HepG2 (cell line): ENCODE measurements around the gene ADGRG6. TPM values are rescaled to one million over a fixed set of nuclear protein-coding genes. Genes with fewer than 3 reads are reported as not detected.
A peak's percentile ranks its signal among the peaks of the same experiment; 100 is the strongest.

Experiments used
- ASH2L ChIP-seq: fragments of 300-600, 200-600 bp; sonication (generic); IDR thresholded peaks from 2 replicates; pipeline ENCODE4 v1.7.0; 2017; ENCODE audit warnings: low read depth, mild to moderate bottlenecking, moderate library complexity, mixed read lengths, low read length; ENCODE audit not compliant: insufficient read length
- BCL6 ChIP-seq: IDR thresholded peaks from 2 replicates; pipeline ENCODE4 v1.6.1; 2016; ENCODE audit warnings: missing genetic modification reagents, missing compliant biosample characterization
- BRF2 ChIP-seq: sonication (generic); formaldehyde crosslinking; IDR thresholded peaks from 2 replicates; pipeline ENCODE4 v1.8.1; 2022; ENCODE audit warnings: mild to moderate bottlenecking, missing genetic modification reagents
- CREM ChIP-seq, 2 experiments: sonication (generic) in 1 of 2; formaldehyde crosslinking in 1 of 2; IDR thresholded peaks; 2 replicates each; pipeline versions ENCODE4 v1.4.0 to v1.6.1; 2016 to 2020; ENCODE audit warnings: antibody characterized with exemption in 1 of 2, mild to moderate bottlenecking in 1 of 2, missing genetic modification reagents in 1 of 2
- DMAP1 ChIP-seq: IDR thresholded peaks from 2 replicates; pipeline ENCODE4 v1.6.1; 2016
- EEA1 ChIP-seq: sonication (generic); formaldehyde crosslinking; IDR thresholded peaks from 2 replicates; pipeline ENCODE4 v1.5.1; 2020; ENCODE audit warnings: mild to moderate bottlenecking, missing genetic modification reagents, borderline replicate concordance
- EP300 ChIP-seq, 3 experiments: sonication (generic) in 1 of 3; formaldehyde crosslinking in 1 of 3; IDR thresholded peaks; 2 replicates each; pipeline versions ENCODE4 v1.5.1 to v1.6.1; 2011 to 2020; ENCODE audit warnings: low read depth in 2 of 3, low read length in 2 of 3, borderline replicate concordance in 1 of 3, improper control_type of control experiment in 1 of 3, mild to moderate bottlenecking in 1 of 3, missing genetic modification reagents in 1 of 3, moderate library complexity in 1 of 3
- FOXA1 ChIP-seq, 2 experiments: fragments of 450-650 bp in 1 of 2; sonication (generic) in 1 of 2; formaldehyde crosslinking in 1 of 2; IDR thresholded peaks; 2 replicates each; pipeline versions ENCODE4 v1.4.0 to v1.6.1; 2016 to 2020; ENCODE audit warnings: missing genetic modification reagents in 1 of 2
- GATAD2A ChIP-seq: IDR thresholded peaks from 2 replicates; pipeline ENCODE4 v1.6.1; 2016
- HDAC6 ChIP-seq: fragments of 200-600 bp; sonication (generic); IDR thresholded peaks from 2 replicates; pipeline ENCODE4 v1.7.0; 2017; ENCODE audit warnings: mild to moderate bottlenecking, antibody characterized with exemption, low read length, low read depth
- HHEX ChIP-seq: IDR thresholded peaks from 2 replicates; pipeline ENCODE4 v1.6.1; 2016; ENCODE audit warnings: control low read depth
- HINFP ChIP-seq: sonication (generic); formaldehyde crosslinking; IDR thresholded peaks from 2 replicates; pipeline ENCODE4 v1.4.0; 2020; ENCODE audit warnings: low read depth, mild to moderate bottlenecking, missing genetic modification reagents
- HOXA5 ChIP-seq: sonication (generic); formaldehyde crosslinking; IDR thresholded peaks from 2 replicates; pipeline ENCODE4 v1.4.0; 2020; ENCODE audit warnings: missing genetic modification reagents
- MIER2 ChIP-seq: IDR thresholded peaks from 2 replicates; pipeline ENCODE4 v1.6.1; 2016; ENCODE audit warnings: missing biosample characterization, missing genetic modification reagents
- MTF1 ChIP-seq: sonication (generic); formaldehyde crosslinking; IDR thresholded peaks from 2 replicates; pipeline ENCODE4 v1.5.0; 2020; ENCODE audit warnings: missing genetic modification reagents
- NFIC ChIP-seq: IDR thresholded peaks from 2 replicates; pipeline ENCODE4 v1.6.1; 2012; ENCODE audit warnings: mild to moderate bottlenecking, low read length, inconsistent platforms
- RBFOX2 ChIP-seq: fragments of 200-400 bp; formaldehyde crosslinking; IDR thresholded peaks from 2 replicates; pipeline ENCODE4 v1.6.1; 2017; ENCODE audit warnings: low read depth, mild to moderate bottlenecking, low read length
- RXRB ChIP-seq: IDR thresholded peaks from 2 replicates; pipeline ENCODE4 v1.6.1; 2016; ENCODE audit warnings: borderline replicate concordance, missing genetic modification reagents, missing compliant biosample characterization
- SIN3B ChIP-seq: fragments of 150-350 bp; IDR thresholded peaks from 2 replicates; pipeline ENCODE4 v1.6.1; 2014; ENCODE audit warnings: low read length
- SIX4 ChIP-seq: sonication (generic); formaldehyde crosslinking; IDR thresholded peaks from 2 replicates; pipeline ENCODE4 v1.4.0; 2020; ENCODE audit warnings: missing genetic modification reagents
- SMYD3 ChIP-seq: sonication (generic); formaldehyde crosslinking; IDR thresholded peaks from 2 replicates; pipeline ENCODE4 v1.8.1; 2023; ENCODE audit warnings: mild to moderate bottlenecking, missing genetic modification reagents
- STAT5B ChIP-seq: sonication (generic); formaldehyde crosslinking; IDR thresholded peaks from 2 replicates; pipeline ENCODE4 v1.4.0; 2020; ENCODE audit warnings: missing genetic modification reagents
- ZNF556 ChIP-seq: sonication (generic); formaldehyde crosslinking; IDR thresholded peaks from 2 replicates; pipeline ENCODE4 v1.4.0; 2020; ENCODE audit warnings: mild to moderate bottlenecking, missing genetic modification reagents, borderline replicate concordance
- ZNF607 ChIP-seq: sonication (generic); formaldehyde crosslinking; IDR thresholded peaks from 2 replicates; pipeline ENCODE4 v1.5.1; 2020; ENCODE audit warnings: missing genetic modification reagents, mild to moderate bottlenecking, borderline replicate concordance
- ZNF75D ChIP-seq: sonication (generic); formaldehyde crosslinking; IDR thresholded peaks from 2 replicates; pipeline ENCODE4 v1.8.1; 2023; ENCODE audit warnings: missing genetic modification reagents, mild to moderate bottlenecking, borderline replicate concordance
- polyA plus RNA-seq, 8 experiments: library from polyadenylated mRNA; depleted of rRNA in 3 of 8; stranded (reverse) in 7 of 8; unstranded in 1 of 8; fragments of >200 nt; fragmentation: Illumina TruSeq in 4 of 8; extraction: Trizol in 4 of 8; gene quantifications; 2 replicates each; pipeline versions ENCODE4 v1.2.1 to v1.2.3, GENCODE V29; 2011 to 2016; ENCODE audit warnings: low read depth in 4 of 8, missing spikeins in 1 of 8, mixed read lengths in 1 of 8; ENCODE audit not compliant: insufficient read depth in 1 of 8
- total RNA-seq, 5 experiments: library from RNA; depleted of rRNA; stranded (reverse); fragments of >200 nt; fragmentation: Illumina TruSeq; extraction: Trizol; gene quantifications; 2 replicates each; pipeline ENCODE4 v1.2.3, GENCODE V29; 2016; ENCODE audit warnings: low read depth in 1 of 5
- TF ChIP-seq, protein P1 (sequence below): sonication (generic); formaldehyde crosslinking; conservative IDR thresholded peaks from 2 replicates; pipeline ENCODE4 v1.4.0; 2020; ENCODE audit warnings: mild to moderate bottlenecking, missing genetic modification reagents, moderate library complexity

Gene ADGRG6
- total and polyA plus RNA-seq, 2 of the 13 experiments (the other 11 are each of a cell fraction or from before 2014, with no cell fraction given): 129 to 249 TPM

- TF ChIP-seq, protein P1, sequence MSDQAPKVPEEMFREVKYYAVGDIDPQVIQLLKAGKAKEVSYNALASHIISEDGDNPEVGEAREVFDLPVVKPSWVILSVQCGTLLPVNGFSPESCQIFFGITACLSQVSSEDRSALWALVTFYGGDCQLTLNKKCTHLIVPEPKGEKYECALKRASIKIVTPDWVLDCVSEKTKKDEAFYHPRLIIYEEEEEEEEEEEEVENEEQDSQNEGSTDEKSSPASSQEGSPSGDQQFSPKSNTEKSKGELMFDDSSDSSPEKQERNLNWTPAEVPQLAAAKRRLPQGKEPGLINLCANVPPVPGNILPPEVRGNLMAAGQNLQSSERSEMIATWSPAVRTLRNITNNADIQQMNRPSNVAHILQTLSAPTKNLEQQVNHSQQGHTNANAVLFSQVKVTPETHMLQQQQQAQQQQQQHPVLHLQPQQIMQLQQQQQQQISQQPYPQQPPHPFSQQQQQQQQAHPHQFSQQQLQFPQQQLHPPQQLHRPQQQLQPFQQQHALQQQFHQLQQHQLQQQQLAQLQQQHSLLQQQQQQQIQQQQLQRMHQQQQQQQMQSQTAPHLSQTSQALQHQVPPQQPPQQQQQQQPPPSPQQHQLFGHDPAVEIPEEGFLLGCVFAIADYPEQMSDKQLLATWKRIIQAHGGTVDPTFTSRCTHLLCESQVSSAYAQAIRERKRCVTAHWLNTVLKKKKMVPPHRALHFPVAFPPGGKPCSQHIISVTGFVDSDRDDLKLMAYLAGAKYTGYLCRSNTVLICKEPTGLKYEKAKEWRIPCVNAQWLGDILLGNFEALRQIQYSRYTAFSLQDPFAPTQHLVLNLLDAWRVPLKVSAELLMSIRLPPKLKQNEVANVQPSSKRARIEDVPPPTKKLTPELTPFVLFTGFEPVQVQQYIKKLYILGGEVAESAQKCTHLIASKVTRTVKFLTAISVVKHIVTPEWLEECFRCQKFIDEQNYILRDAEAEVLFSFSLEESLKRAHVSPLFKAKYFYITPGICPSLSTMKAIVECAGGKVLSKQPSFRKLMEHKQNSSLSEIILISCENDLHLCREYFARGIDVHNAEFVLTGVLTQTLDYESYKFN (CRISPR knock-in tag): 0 out of 2 replicates have a peak, but pooled peaks have one; percentile 11
- TF ChIP-seq RBFOX2 (0 out of 2 replicates have a peak, but pooled peaks have one; percentile 45), SIX4 (CRISPR knock-in tag) (no peak), BCL6 (CRISPR knock-in tag) (peak; percentile 59; the same call in 1 of the 2 replicates), CREM (IDR thresholded peaks at IDR 0.05) (peak; percentile 46; the same call in 1 of the 2 replicates), CREM (CRISPR knock-in tag; IDR thresholded peaks at IDR 0.05) (no peak), EP300 (IDR thresholded peaks at IDR 0.05; ENCODE audit: low read depth in 2 of 2, low read length in 2 of 2) (peak in 1 of 2 experiments; percentile 44; a peak in 1 of 4 replicates), EP300 (CRISPR knock-in tag; IDR thresholded peaks at IDR 0.05; ENCODE audit: borderline replicate concordance) (no peak), HDAC6 (no peak), SMYD3 (CRISPR knock-in tag) (0 out of 2 replicates have a peak, but pooled peaks have one; percentile 38), BRF2 (no peak), STAT5B (CRISPR knock-in tag) (no peak), HINFP (no peak), SIN3B (no peak), GATAD2A (peak; percentile 67), NFIC (peak; percentile 37; the same call in 1 of the 2 replicates), RXRB (CRISPR knock-in tag) (peak; percentile 40; the same call in 1 of the 2 replicates), HOXA5 (CRISPR knock-in tag) (no peak), MTF1 (CRISPR knock-in tag) (no peak), ASH2L (no peak), ZNF556 (CRISPR knock-in tag) (no peak), FOXA1 (IDR thresholded peaks at IDR 0.05) (no peak), FOXA1 (CRISPR knock-in tag; IDR thresholded peaks at IDR 0.05) (0 out of 2 replicates have a peak, but pooled peaks have one; percentile 24), HHEX (0 out of 2 replicates have a peak, but pooled peaks have one; percentile 29), MIER2 (CRISPR knock-in tag) (no peak), EEA1 (CRISPR knock-in tag) (no peak), ZNF75D (no peak), DMAP1 (CRISPR knock-in tag) (no peak), ZNF607 (CRISPR knock-in tag) (no peak)
Measured at GRCh38 chr6:142306736-142307135, 4.9 kb downstream of the ADGRG6 start (continued).
